Stimulated activated CD4-positive, alpha-beta T cell treated with anti-CD3 and anti-CD28 coated beads, TNF-alpha, amount 100 ng/mL, for 1 hour (primary cell): ENCODE measurements around the gene ATP1A3.

Source experiments
- DNase-seq, 3 donors: peaks; one replicate each; pipeline ENCODE4 v3.0.0-alpha.2; 2020; ENCODE audit warnings: low read depth in 3 of 3, low spot score in 1 of 3

Gene ATP1A3

GRCh38 chr19:41918095-41918494 lies 75.9 kb downstream of the ATP1A3 start:
- DNase-seq, result no peak

- DNase-seq, result no peak
These were observed 76.4 kb downstream of the ATP1A3 start for GRCh38 chr19:41917676-41918075.
